ENCODE data around the gene C1QB. TPM values are rescaled to one million over a fixed set of nuclear protein-coding genes. Genes with fewer than 3 reads are reported as not detected.
"Not testable (repeated sequence)": the region's sequence is repeated elsewhere in the genome, so short reads cannot be mapped to it uniquely, and the experiment has no call there.

C1QB gene
- total RNA-seq, 1 donor from 2014 or later: not detected

DNA sequence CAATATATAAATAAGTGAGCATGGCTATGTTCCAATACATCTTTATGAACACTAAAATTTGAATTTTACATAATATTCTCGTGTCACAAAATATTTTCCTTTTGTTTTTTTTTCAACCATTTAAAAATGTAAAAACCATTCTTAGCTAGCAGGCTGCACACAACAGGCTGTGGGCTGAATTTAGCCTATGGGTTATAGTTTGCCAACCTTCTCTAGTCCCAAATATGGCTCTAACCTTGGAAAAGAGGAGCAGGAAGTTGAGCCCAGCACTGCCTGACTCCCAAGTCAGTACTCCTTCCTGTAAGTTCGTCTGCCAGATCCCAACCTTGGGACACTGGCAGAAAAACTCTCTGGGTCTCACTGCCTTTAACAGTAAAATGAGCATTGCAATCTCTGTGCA lies 13.4 kb downstream of the C1QB start:
- no peak for DNase-seq

GRCh38 chr1:22668840-22669239 lies 15.8 kb downstream of the C1QB start:
- not testable (repeated sequence) for DNase-seq

- no peak for DNase-seq
These were observed 17.4 kb downstream of the C1QB start for GRCh38 chr1:22670352-22670975.

GRCh38 chr1:22671999-22672398 lies 19.0 kb downstream of the C1QB start:
- DNase-seq: no peak

- peak; percentile 85 for DNase-seq
These were observed 20.7 kb downstream of the C1QB start for GRCh38 chr1:22673486-22674409.

- DNase-seq: no peak
These were observed 21.3 kb downstream of the C1QB start for GRCh38 chr1:22674410-22674749.

DNA sequence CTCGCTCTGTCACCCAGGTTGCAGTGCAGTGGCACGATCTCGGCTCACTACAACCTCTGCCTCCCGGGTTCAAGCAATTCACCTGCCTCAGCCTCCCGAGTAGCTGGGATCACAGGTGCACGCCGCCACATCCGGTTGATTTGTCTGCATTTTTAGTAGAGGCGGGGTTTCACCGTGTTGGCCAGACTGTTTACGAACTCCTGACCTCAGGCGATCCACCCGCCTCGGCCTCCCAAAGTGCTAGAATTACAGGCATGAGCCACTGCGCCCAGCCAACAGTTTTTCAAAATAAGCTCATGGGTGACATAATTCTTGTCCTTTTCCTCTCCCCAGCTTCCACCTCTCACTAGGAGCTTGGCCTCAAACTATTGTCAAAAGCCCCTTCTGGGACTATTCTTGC lies 23.1 kb downstream of the C1QB start:
- DNase-seq: not testable (repeated sequence)

- DNase-seq: no peak
These were observed 24.0 kb downstream of the C1QB start for GRCh38 chr1:22676916-22677583.

GRCh38 chr1:22677931-22678896 lies 25.2 kb downstream of the C1QB start:
- DNase-seq: peak; percentile 69

GRCh38 chr1:22680726-22681125 lies 27.7 kb downstream of the C1QB start:
- DNase-seq: no peak

- DNase-seq: no peak
These were observed 28.7 kb downstream of the C1QB start for GRCh38 chr1:22681556-22682276.

GRCh38 chr1:22683547-22683946 lies 30.5 kb downstream of the C1QB start:
- no peak for DNase-seq

- DNase-seq: no peak
These were observed 32.6 kb downstream of the C1QB start for GRCh38 chr1:22685591-22686059.

- no peak for DNase-seq
These were observed 34.2 kb downstream of the C1QB start for GRCh38 chr1:22687191-22687590.

DNA sequence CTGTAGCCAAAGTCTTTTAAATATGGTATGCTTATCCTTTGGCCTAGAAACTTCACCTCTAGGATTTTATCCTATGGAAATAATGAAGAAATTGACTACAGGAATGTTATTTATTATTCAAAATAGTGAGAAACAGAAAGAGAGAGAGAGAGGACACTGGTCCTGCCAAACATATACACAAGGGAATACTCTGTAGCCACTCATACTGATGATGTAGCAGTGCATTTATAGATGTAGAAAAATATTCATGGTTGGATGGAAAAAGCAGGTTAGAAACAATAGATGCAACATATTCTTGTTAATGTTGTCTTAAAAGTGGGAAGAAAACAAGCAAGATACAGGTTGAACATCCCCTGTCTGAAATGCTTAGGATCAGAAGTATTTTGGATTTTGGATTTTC lies 35.4 kb downstream of the C1QB start:
- DNase-seq: no peak

GRCh38 chr1:22689505-22689904 lies 36.5 kb downstream of the C1QB start:
- peak; percentile 68 for DNase-seq

DNA sequence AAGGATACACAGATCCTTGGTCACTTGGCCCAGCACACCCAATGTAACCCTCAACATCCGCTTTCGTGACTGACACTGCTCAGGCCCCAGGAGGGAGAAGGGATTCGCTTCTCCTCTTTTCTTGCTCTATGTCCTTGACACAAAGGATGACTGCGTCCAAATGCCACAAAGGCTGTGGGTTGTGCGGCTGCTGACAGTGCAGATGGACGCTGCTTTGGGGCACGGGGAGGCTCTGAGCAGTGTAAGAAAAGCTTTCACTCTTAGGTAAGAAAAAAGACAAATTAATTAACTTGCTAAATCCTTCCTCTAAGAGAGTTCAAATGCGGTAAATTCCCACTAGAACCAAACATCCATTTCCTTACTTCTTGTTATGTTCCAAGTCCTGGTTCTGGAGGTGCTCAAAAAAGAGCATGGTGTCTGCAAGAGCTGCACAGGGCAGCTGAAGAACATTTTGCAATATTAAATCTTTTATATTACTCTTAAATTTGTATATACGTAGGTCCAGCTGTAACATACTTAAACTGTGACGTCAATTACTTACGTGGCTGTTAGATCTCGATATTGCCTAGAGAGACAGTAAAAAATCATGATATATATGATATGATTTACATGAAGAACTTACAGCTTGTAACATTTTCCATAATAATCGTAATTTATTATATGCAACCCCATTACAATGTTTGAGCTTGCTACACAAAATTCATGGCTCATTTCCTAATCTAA lies 38.2 kb downstream of the C1QB start:
- no peak for DNase-seq

DNA sequence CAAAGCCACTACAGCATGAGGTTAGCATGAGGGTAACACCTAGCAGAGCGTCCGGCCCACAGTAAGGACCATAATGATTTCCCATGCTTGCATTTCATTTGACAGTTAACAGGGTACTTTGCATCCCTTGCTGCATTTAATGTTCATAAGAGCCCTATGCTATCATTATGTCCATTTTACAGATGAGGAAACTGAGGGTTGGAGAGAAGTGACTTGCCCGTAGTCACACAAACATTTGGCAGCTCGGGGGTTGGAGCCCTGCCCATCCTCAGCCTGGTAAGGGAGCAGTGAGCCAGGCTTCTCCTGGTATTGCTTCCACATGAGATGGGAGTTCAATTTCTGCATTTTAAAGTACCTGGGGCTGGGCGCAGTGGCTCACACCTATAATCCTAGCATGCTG lies 41.1 kb downstream of the C1QB start:
- no peak for DNase-seq

DNA sequence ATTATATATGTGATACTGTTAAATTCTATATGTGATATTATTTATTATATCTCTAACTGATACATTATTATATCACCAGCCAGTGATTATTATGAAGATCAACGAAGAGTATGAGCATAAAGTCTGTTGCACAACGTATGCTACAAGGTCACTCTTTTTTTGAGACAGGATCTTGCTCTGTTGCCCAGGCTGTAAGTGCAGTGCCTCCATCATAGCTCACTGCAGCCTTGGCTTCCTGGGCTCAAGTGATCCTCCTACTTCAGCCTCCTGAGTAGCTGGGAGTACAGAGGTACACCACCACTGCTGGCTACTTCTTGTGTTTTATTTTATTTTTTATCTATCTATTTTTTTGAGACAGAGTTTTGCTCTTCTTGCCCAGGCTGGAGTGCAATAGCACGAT lies 43.6 kb downstream of the C1QB start:
- no peak for DNase-seq

DNA sequence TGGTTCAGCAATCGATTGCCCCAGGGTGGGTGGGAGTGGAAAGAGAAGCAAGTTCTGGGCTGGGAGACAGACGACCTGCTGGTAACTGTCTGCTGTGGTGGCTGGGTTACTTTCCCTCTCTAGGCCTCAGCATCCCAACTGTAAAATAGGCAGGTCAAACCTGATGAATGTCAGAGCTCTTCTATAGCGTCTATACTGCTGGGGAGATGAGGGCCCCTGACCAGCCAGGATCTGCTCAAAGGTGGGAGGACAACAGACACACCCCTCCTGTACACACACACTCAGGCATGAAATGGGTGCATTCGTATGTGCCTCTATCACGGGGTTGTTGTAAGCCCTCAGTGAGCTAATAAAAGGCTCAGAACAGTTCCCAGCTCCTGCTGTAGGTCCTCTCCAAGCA lies 44.9 kb downstream of the C1QB start:
- no peak for DNase-seq

All from dermis blood vessel endothelial cell (primary cell).